ENCODE results near the gene MTRF1L. TPM values are rescaled to one million over a fixed set of nuclear protein-coding genes. Genes with fewer than 3 reads are reported as not detected.
A peak's percentile ranks its signal among the peaks of the same experiment; 100 is the strongest.

Gene MTRF1L, protein sequence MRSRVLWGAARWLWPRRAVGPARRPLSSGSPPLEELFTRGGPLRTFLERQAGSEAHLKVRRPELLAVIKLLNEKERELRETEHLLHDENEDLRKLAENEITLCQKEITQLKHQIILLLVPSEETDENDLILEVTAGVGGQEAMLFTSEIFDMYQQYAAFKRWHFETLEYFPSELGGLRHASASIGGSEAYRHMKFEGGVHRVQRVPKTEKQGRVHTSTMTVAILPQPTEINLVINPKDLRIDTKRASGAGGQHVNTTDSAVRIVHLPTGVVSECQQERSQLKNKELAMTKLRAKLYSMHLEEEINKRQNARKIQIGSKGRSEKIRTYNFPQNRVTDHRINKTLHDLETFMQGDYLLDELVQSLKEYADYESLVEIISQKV
- 16.0 TPM for total RNA-seq

DNA sequence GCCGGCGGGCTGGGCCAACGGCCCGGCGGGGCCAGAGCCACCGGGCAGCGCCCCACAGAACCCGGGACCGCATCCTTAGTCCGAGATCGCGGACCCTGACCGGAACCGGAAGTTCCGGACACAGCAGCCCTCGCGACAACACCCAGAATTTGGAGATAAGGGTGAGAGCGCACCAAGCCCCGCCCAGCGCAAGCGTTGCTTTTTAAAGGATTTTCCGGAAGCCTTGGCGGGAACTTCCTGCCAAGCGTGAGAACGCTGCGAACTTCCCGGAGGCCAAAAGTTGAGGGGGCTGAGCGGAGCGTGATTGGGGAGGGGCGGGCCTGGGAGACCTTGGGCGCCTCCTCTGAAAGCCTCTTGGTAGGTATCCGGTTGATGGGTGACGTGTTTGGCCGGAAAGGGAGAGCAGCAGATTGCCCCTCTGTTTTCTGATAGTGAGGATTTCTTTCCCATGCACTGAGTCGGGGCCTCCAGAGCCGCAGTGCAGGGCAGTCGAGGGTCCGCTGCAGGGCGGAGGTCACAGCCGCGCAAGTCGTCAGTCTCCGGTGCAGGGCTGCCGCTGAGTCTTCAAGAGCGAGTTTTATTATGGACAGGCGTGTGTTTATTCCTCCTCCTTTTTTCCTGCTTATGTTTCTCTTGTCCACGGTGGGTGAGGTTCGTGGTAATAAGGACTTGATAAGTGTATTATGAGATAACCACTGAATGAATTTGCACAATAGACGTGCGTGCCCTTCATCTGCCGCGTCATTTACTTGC lies at the start of gene MTRF1L:
MTRF1L (minus strand) TSS at position 97 of the 753 bp plus-strand sequence; CDS start at position 73, 24 bp downstream.
- DNase-seq (ENCODE audit: low spot score) = peak; percentile 96

DNA sequence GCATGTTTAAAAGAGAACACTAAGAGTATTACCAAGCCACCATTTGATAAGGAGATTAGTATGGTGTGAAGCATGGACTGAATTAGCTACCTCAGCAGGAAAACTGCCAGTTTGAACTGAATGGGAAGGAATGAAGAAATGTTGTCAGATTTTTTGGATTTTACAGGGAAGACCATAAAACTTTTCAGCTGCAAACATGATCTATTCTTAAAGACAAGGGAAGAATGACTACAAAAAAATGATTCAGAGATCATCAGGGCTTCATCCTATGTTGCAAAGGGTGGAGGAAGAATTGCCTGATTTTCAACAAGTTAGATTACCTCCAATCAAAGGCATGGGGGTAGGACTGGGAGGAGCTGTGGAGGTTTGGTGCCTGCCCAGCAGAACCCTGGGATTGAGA lies 49.3 kb upstream of the MTRF1L start:
- DNase-seq (ENCODE audit: low spot score) = no peak

DNA sequence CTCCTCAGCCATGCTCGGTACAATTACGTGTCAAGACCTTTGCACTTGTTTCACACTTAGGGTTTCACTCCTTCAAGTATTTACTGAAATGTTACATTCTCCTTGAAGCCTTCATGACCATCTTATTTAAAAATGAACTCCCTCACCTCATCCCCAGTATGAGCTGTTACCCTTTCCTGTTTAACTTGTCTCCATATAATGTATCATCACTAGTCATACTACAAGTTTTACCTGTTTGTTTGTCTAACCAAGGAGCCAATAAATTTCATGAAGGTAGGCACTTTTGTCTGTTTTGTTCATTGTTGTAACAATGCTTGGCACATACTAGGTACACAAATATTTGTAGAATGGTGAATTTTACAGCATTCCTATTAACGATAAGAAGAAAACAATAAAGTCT lies 46.1 kb upstream of the MTRF1L start:
- DNase-seq (ENCODE audit: low spot score) = no peak

DNA sequence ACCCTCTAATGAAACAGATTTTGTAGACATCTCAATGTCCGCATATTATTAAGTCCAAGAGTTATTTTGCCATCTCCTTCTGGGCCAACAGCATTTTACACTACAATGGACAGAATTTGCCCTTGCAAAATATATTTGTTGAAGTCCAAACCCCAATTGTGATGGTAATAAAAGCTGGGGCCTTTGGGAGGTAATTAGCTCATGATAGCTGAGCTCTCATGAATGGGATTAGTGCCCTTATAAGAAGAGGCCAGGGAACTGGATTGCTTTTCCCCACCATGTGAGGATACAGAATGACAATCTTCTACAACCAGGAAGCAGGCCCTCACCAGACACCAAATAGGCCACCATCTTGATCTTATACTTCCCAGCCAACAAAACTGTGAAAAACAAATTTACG lies 44.9 kb upstream of the MTRF1L start:
- DNase-seq (ENCODE audit: low spot score) = no peak

DNA sequence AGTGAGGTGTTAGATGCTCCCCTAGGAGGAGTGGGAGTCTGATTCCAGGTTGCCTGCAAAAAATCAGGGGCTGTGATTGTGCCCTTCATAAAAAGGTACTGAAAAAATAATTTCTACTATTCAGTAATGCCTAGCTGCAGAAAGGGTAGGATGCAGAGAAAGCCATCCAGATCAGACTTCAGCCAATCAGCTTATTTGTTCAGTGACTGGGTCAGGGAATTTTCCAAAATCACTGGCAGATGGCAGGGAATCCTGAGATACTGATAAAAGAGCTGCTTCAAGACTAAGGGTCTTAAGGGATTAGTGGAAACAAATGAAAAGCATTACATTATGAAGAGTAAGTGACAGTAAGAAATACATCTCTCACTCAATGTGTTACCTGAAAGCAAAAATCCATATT lies 42.8 kb upstream of the MTRF1L start:
- DNase-seq (ENCODE audit: low spot score) = no peak

DNA sequence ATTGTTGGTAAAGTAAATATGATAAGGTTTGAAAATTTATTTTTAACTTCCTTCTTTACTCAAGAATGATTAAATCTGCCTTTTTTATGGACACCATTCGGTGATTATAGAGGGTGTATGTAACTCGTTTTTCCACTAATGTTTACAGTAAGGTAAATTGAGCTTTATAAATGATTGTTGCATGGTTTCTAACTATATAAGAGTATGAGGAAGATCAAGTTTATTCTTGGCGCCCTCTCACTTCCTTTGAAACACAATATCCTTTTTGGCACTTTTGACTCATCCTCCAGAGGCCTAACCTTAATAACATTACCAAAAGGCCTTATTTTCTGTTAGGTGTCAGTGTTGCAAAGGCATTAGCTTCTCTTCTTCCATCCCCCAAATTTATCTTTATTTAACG lies 41.8 kb upstream of the MTRF1L start:
- DNase-seq (ENCODE audit: low spot score) = no peak

DNA sequence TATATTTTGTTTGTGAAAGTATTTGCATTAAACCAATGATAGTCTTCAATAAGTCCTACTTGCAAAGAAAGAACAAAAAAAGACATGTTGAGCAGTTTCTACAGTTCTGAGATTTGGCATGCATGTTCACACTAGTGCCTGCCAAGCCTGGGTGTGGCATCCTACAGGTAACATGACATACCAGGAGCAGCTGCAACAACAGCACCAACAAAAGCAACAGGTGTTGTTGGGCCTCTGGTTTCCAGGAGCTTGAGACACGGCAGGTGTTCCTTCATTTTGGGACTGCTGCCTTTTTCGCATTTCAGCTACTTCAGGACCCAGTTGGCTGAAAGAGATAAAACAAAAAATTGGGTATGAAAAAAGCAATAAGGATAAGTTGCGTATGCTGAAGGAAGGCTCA lies 41.2 kb upstream of the MTRF1L start:
- DNase-seq (ENCODE audit: low spot score) = no peak

DNA sequence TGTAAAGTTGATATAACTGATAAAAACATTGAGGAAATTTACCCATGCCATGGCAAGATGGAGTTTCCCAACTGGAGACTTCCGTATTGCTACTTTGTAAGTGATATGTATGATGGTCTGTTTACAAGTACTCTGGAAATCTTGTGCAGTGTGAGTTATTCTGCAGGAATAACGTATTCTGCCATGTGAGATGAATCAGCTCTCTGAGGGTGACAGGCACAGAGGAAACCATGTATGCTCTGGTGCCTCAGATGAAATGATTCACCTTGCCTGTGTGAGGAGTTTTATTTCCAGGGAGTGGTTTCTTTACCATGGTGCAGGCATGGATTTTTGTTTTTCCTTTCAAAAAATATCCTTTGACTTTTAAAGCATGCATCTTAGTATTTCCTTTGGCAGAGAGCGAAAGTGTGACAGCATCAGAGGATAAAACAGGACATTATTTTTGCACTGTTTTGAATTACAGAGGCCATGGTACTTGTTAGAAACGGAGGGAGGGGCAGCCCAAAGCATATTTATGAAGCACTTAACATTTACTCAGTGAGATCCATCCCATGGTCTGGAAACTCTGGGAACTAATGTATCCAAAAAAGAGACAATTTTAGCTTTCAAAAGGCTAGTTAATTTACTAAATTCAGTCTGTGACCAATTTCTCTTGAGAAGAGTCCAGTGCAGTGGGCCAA lies 36.0 kb upstream of the MTRF1L start:
- DNase-seq (ENCODE audit: low spot score) = no peak

DNA sequence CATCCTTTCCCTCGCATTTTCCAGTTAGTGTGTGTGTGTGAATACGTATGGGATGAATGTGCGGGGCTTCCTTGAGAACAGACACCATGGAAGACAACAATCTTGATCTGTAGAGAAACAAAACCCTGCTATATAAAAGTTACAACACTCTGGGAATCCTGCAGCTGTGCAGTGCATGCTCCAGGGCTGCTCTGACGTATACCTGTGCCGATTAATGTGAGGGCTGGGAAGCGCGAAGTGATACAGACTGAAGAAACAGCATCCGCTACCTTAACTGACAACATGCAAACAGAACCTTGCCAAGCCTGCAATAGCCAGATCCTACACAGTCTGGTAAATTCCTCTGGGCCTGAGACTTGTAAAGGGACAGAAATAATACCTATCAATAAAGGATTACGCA lies 31.6 kb upstream of the MTRF1L start:
- no peak for DNase-seq (ENCODE audit: low spot score)

DNA sequence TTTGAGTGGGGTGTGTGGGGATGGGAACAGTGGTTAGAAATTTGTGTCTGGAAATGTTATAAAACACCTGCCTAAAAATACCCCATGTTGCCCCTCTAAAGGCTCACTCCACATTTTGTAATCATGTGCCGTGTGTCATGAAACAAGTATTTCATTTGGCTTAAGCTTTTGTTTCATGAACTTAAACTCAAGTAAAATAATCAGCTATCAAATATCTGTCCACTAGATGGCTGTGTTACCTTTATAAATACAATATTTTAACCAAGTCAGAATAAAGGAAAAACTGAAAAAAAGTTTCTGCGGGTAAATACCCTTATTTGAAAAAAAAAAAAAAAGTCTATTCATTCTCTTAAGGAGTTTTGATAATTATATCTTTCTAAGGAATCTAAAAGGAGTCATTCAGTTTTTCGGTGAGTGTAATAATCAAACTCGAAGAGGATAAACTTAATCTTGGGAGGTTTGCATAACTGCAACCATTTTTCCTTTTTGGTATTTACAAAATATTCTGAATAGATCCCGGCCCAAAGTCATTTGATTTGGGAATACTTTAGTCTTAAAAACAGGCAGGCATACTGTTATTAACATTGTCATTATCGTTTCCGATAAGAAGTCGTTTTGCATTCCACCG lies 29.9 kb upstream of the MTRF1L start:
- DNase-seq (ENCODE audit: low spot score) = no peak

DNA sequence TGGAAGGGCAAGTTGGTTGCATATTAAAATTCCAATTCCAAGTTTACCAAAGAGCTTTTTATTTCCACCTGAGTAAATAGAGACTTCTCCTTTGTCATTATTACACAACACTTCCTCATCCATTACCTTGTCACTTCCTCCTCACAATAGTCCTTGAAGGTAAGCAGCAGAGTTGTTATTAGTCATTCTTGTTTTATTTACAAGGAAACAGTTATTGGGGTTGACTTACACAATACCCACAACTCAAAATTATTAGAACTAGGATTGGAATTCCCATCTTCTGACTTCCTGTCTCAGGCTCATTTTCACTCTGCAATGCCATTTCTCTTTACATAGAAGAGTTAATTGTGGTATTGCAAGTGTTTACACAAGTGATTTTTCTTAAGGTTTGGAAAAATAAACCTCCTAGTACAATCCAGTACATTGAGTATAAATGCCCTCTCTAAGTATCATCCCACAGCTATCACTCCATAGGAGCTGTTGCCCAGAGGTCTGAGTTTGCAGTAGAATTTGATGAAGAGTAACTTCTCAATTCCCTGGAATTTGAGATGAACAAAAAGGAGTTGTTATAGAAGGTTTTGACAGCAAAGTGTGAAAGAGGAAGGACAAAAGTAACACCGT lies 28.9 kb upstream of the MTRF1L start:
- no peak for DNase-seq (ENCODE audit: low spot score)

DNA sequence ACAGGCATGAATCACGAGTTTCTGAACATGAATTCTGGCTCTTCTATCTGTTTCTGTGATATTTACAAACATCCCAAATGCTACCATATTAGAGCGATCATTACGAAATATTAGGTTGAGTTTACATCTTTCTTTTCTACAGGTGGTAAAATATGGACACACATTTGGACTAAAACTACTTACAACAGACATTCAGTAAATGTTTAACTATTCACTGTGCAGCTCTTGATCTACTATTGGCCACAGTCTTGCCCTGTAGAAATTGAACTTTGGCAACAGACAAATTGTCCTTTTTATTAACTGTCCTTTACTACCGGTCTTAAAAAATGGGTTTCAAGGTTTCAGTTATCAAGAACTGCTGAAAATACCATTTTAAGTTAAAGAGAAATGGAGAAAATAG lies 26.5 kb upstream of the MTRF1L start:
- DNase-seq (ENCODE audit: low spot score) = no peak

DNA sequence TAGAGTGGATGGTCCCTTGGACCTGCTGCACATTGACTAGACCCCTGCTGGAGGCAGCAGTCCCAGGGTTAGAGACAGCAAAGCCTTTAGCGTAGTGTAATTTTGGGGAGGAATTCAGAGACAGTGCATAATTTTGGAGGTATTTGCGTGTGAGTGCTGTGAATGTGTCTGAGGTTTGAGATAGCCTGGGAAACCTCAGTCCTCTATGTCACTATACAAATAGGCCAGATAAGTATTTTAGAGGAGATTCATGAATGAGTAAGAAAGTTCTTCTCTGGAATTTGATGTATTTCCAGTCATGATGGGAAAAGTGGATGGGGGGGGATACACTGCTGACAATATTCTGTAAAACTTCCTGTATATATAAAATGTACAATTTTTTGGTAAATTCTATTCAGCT lies 25.8 kb upstream of the MTRF1L start:
- no peak for DNase-seq (ENCODE audit: low spot score)

DNA sequence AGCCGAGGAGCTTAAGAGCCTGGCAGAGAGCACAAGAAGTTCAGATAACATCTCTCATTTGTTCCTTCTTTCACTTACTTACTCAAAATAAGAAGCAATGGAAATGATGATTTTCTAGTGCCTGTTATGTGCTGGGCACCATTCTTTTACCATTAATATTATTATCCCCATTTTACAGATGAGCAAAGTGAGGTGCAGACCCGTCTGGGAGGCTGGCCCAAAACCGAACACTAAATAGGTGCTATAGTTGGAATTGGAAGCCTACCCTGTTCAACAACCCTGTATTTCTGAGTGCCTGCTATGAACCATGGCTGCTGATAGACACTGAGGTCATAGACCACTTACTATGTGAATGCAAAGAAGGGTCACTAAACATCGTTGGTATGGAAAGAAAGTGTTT lies 25.0 kb upstream of the MTRF1L start:
- no peak for DNase-seq (ENCODE audit: low spot score)

DNA sequence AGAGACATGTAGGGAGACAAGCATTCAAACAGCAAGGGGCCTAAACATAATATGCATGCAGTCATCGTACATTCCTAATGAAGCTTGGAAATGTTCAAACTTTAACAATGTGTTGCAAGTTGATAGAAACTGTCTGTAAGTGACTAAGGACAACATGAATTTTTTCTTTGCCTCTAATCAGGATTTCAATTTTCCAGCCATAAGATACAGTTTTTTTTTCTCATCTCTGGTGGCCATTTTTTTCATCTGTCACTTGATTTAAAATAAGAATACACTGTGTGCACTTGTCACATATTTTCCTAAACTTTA lies 22.2 kb upstream of the MTRF1L start:
- no peak for DNase-seq (ENCODE audit: low spot score)

DNA sequence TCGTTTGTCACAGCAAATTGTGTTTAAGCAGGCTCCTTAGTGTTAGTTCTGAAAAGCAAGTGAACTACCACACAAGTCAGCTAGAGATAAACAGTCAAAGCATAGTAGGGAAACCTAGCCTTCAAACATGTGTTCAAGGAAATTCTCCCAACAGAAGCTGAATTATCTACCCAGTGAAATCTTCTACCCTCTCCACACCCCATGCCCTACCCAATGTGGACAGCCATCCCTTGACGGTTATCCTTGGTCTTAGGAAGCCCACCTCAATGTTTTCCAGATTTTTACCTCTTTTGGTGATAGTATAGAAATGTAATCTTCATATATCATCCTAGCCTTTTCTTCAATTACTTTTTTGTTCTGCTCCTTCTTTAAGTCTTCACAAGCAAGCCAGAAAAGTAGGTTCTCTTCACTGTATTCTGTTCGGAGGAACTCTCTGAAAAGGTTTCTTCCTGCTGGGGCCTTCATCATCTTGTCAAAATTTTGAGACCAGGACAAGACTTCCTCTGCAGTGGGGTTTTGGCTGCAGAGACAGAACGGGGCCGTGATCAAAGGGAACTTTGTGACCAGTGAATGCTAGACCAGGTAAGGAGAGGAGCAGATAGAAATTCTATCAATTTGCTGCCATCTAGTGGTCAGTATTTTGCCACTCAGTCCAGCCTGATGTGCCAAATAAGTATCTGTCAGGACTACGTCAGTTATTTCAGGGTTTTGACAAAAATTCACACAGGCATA lies 21.6 kb upstream of the MTRF1L start:
- DNase-seq (ENCODE audit: low spot score) = no peak

DNA sequence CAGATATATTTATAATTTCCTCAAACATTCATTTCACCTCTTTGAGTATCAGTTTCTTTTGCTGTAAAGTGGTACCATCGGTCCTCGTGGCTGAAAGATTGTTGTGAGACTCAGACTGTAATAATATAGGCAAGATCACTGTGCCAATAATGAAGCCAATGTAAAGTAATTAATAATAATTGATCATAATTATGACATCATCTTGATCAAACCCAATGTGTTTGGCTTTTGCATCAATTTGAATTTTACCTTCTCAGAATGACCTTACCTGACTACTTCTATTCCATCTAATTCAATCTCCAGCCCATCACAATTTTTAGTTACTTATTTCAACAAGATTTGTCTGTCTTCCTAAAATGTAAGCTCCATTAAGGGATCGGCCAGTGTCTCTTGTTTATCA lies 15.8 kb upstream of the MTRF1L start:
- DNase-seq (ENCODE audit: low spot score) = no peak

DNA sequence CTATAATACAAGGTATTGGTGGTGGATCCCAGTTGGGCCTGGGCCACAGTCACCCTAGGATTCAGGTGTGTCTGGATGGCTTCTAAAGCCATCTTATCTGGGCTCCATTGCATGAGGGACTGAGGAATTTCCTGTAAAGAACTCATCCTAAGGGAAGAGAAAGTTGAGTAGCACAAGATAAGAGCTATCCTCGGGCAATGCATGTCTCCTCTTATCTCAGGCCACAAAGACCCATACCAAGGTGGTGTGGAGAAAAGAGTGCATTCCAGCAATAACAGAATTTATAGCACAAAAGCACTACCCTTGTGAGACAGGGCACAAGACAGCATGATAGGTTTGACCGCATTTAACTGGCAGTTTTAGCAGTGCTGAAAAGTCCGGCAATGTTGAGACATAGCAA lies 14.3 kb upstream of the MTRF1L start:
- DNase-seq (ENCODE audit: low spot score) = no peak

DNA sequence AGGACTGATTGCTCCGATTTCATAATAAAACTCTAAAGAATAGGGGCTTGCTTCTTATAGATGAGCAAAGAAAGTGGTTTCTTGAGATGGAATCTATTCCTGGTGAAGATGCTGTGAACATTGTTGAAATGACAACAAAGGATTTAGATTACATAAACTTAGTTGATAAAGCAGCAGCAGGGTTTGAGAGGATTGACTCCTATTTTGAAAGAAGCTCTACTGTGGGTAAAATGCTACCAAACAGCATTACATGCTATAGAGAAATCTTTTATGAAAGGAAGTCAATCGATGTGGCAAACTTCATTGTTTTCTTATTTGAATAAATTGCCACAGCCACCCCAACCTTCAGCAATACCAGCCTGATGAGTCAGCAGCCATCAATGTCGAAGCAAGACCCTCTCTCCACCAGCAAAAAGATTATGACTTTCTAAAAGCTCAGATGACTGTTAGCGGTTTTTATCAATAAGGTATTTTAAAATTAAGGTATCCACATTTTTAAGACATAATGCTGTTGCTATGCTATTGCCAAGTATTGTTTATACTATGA lies 12.7 kb upstream of the MTRF1L start:
- DNase-seq (ENCODE audit: low spot score) = no peak

DNA sequence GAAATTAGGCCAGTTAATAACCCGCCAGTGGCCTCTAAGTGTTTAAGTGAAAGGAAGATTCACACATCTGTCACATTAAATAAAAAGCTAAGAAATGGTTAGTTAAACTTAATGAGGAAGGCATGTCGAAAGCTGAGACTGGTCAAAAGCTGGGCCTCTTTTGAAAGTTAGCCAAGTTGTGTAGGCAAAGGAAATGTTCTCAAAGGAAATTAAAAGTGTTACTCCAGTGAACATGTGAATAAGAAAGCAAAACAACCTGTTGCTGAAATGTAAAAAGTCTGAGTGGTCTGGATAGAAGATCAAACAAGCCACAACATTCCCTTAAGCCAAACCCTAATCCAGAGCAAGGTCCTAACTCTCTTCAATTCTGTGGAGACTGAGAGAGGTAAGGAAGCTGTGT lies 10.9 kb upstream of the MTRF1L start:
- no peak for DNase-seq (ENCODE audit: low spot score)

DNA sequence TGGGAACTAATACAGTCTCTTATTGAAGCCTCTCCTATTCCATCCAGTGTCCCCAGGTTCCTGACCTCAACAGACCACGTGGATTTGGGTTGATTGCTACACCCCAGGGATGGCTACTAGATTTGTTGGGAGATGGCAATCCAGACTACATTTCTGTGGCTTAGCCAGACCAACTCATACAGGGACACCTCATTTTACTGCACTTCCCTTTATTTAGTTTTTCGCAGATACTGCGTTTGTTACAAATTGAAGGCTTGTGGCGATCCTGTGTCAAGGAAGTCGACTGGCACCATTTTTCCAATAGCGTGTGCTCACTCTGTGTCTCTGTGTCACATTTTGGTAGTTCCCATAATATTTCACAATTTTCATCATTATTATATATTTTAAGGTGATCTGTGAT lies 10.3 kb upstream of the MTRF1L start:
- DNase-seq (ENCODE audit: low spot score) = no peak
